Ascending aorta (tissue), 2 donors: ENCODE results near the gene NKD2. TPM values are rescaled to one million over a fixed set of nuclear protein-coding genes. Genes with fewer than 3 reads are reported as not detected.

Source experiments
- DNase-seq, 2 donors: peaks; one replicate each; pipeline ENCODE4 v3.0.0-alpha.2; 2019; ENCODE audit warnings: low spot score in 2 of 2
- H3K27ac ChIP-seq, 2 donors: fragments of 200-600 bp; sonication (generic); one replicate each; pipeline ENCODE4 v1.5.1; 2016 to 2017; ENCODE audit warnings: mild to moderate bottlenecking in 1 of 2
- H3K27me3 ChIP-seq: fragments of 200-600 bp; sonication (generic); one replicate; pipeline ENCODE4 v1.5.1; 2017
- H3K36me3 ChIP-seq, 2 donors: fragments of 200-600 bp; sonication (generic); one replicate each; pipeline ENCODE4 v1.5.1; 2016
- H3K4me1 ChIP-seq, 2 donors: fragments of 200-600 bp; sonication (generic); one replicate each; pipeline ENCODE4 v1.5.1; 2016 to 2017; ENCODE audit warnings: mild to moderate bottlenecking in 1 of 2
- H3K4me3 ChIP-seq, 2 donors: fragments of 200-600 bp; sonication (generic); one replicate each; pipeline ENCODE4 v1.5.1; 2016 to 2017; ENCODE audit warnings: mild to moderate bottlenecking in 1 of 2
- H3K9me3 ChIP-seq, 2 donors: fragments of 200-600 bp; sonication (generic); one replicate each; pipeline ENCODE4 v1.5.1; 2016
- CTCF ChIP-seq, 3 experiments: fragments of 200-600 bp in 2 of 3; fragments of 450-650 bp in 1 of 3; sonication (generic) in 2 of 3; IDR thresholded peaks; one replicate each; pipeline ENCODE4 v1.5.1; 2016 to 2019; ENCODE audit warnings: antibody characterized with exemption in 3 of 3, mild to moderate bottlenecking in 1 of 3, moderate library complexity in 1 of 3
- intact Hi-C: fragments of 100-400 bp; cut with DNase I; formaldehyde crosslinking; loops from one replicate; pipeline ENCODE4 v1.15.1; 2023
- total RNA-seq: library from RNA; depleted of rRNA; stranded (reverse); fragments of >200 nt; gene quantifications from one replicate; pipeline ENCODE4 v1.1.0, GENCODE V29; 2016

The NKD2 gene
- total RNA-seq, 1 donor from 2014 or later: 6.5 TPM

GRCh38 chr5:976849-977751 is 31.5 kb upstream of the NKD2 start:
- no peak for TF ChIP-seq CTCF (IDR thresholded peaks at IDR 0.05)
- no peak overlapping the region for H3K27ac ChIP-seq
- no peaks in the 10 kb centered on the region for H3K9me3 ChIP-seq
- H3K36me3 ChIP-seq: no peaks in the 10 kb centered on the region
- no peak overlapping the region for H3K4me3 ChIP-seq
- intact Hi-C loops: no loop called here
- no peaks in the 10 kb centered on the region for H3K27me3 ChIP-seq
- no peaks in the 10 kb centered on the region for H3K4me1 ChIP-seq
- DNase-seq: no peak

GRCh38 chr5:978054-978453 is 30.5 kb upstream of the NKD2 start:
- H3K4me1 ChIP-seq: no peaks in the 10 kb centered on the region
- intact Hi-C loops: no loop called here
- H3K27ac ChIP-seq: no peak overlapping the region
- no peaks in the 10 kb centered on the region for H3K27me3 ChIP-seq
- DNase-seq: no peak
- no peak for TF ChIP-seq CTCF (IDR thresholded peaks at IDR 0.05)
- H3K36me3 ChIP-seq: no peaks in the 10 kb centered on the region
- no peak overlapping the region for H3K4me3 ChIP-seq
- no peaks in the 10 kb centered on the region for H3K9me3 ChIP-seq

GRCh38 chr5:978693-979092 is 29.9 kb upstream of the NKD2 start:
- TF ChIP-seq CTCF (IDR thresholded peaks at IDR 0.05): no peak
- DNase-seq: no peak
- Histone ChIP-seq H3K36me3 (no peaks in the 10 kb centered on the region), H3K9me3 (no peaks in the 10 kb centered on the region), H3K4me1 (no peaks in the 10 kb centered on the region), H3K27ac (no peak overlapping the region), H3K4me3 (no peak overlapping the region), H3K27me3 (no peaks in the 10 kb centered on the region)
- intact Hi-C loops: no loop called here

- TF ChIP-seq CTCF (IDR thresholded peaks at IDR 0.05): no peak
- Histone ChIP-seq H3K36me3 (no peaks in the 10 kb centered on the region), H3K4me1 (no peaks in the 10 kb centered on the region), H3K27me3 (no peaks in the 10 kb centered on the region), H3K27ac (no peak overlapping the region), H3K4me3 (no peak overlapping the region), H3K9me3 (no peaks in the 10 kb centered on the region)
- no peak for DNase-seq
- intact Hi-C loops: no loop called here
Observed at GRCh38 chr5:979100-979817, 29.3 kb upstream of the NKD2 start.

- no peak for DNase-seq
- TF ChIP-seq CTCF (IDR thresholded peaks at IDR 0.05): no peak
- intact Hi-C loops: no loop called here
- Histone ChIP-seq H3K36me3 (no peaks in the 10 kb centered on the region), H3K27me3 (no peaks in the 10 kb centered on the region), H3K4me3 (no peak overlapping the region), H3K4me1 (no peaks in the 10 kb centered on the region), H3K27ac (no peak overlapping the region), H3K9me3 (no peaks in the 10 kb centered on the region)
Observed at GRCh38 chr5:980001-980588, 28.5 kb upstream of the NKD2 start.
